Heart left ventricle (tissue), 13 donors: ENCODE measurements around the gene KIAA2012.

ENCODE experiments used
- CTCF ChIP-seq, 12 donors: fragments of 200-600 bp; sonication (generic) in 4 of 12; IDR thresholded peaks; one replicate each; pipeline versions ENCODE4 v1.5.0 to v1.8.0; 2018 to 2022; ENCODE audit warnings: antibody characterized with exemption in 12 of 12, mild to moderate bottlenecking in 5 of 12
- POLR2A ChIP-seq, 2 donors: fragments of 450-650 bp; IDR thresholded peaks; one replicate each; pipeline ENCODE4 v1.6.1; 2017; ENCODE audit warnings: antibody characterized with exemption in 2 of 2, mild to moderate bottlenecking in 2 of 2, moderate library complexity in 2 of 2
- donor health status: ischemic (EF 13 %, LVEDD 7.1; RV severe dilation, severe dysfunction).
- donor health status: DM: no; HTN: yes; CAD: no.
- donor health status: DM: no; HTN: no; CAD: no.
- donor health status: ischemic (EF 25% LVEDD 6.9; RV normal size, moderate dysfunction).
- donor health status: ischemic (EF 25% LVEDD 5.7; RV mildly dilated, moderate dysfunction).
- donor health status: ischemic (EF 35%, LVEDD 5.7; RV mildly dilated, moderate dysfunction).
- donor health status: nonischemic (EF 11% LVEDD 7.7; RV severe dilation, severe dysfunction).
- donor health status: DM: yes; HTN: yes; CAD: no.
- donor health status: PGD.
- donor health status: ischemic (EF 29% LVEDD 5.4; RV normal size, mild dysfunction).
- donor health status: nonischemic (EF 23%, LVEDD 6.1; RV moderate dilation, normal function).

DNA sequence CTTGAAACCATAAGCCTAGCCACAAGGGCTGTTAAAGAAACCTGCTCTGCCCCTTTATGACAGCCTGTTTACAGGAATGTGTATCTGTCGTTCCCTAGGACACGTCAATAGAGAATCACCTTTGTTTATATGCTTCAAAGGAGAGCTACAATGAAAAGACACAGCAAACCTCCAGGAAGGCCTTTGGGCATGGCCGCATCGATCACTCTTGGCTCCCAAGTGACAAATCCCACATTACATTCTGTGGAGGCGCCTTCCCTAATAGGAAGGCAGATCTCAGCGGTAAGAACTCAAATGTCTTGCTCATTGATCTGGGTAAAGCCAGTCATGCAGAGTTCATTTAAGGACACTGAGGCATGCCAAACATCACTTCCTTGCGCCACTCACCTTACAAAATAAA is 26.5 kb downstream of the KIAA2012 start:
- no peak for TF ChIP-seq CTCF (IDR thresholded peaks at IDR 0.05)
- no peak for TF ChIP-seq POLR2A (IDR thresholded peaks at IDR 0.05)
